ENCODE data around the gene MAPRE2.

Gene MAPRE2

DNA sequence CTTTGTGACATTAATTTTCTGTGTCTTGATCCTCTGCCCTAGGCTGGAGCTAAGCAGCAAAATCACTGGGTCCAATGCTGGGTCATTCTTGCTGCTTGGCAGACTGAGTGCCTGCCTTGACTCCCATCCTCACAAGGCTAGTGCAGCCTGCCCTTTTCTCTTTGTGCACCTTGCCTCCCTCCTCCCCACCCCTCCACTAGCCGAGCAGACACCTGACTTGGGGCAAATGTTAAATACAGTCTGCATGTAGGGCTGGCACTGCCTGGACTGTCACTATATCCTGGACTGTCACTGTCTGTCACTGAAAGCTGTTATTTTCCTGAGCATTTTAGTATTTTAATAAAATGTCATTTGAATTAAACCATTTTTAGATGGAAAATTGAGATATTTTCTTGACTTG, 33.4 kb downstream of the MAPRE2 start:
- no peak overlapping the region for H3K9ac ChIP-seq (ENCODE audit: low read length)
- TF ChIP-seq, protein P1, sequence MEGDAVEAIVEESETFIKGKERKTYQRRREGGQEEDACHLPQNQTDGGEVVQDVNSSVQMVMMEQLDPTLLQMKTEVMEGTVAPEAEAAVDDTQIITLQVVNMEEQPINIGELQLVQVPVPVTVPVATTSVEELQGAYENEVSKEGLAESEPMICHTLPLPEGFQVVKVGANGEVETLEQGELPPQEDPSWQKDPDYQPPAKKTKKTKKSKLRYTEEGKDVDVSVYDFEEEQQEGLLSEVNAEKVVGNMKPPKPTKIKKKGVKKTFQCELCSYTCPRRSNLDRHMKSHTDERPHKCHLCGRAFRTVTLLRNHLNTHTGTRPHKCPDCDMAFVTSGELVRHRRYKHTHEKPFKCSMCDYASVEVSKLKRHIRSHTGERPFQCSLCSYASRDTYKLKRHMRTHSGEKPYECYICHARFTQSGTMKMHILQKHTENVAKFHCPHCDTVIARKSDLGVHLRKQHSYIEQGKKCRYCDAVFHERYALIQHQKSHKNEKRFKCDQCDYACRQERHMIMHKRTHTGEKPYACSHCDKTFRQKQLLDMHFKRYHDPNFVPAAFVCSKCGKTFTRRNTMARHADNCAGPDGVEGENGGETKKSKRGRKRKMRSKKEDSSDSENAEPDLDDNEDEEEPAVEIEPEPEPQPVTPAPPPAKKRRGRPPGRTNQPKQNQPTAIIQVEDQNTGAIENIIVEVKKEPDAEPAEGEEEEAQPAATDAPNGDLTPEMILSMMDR (IDR thresholded peaks at IDR 0.05; ENCODE audit: low read length): no peak
- no peak for TF ChIP-seq EZH2 (IDR thresholded peaks at IDR 0.05; ENCODE audit: borderline replicate concordance, low read length)
- H3K27me3 ChIP-seq (ENCODE audit: insufficient read depth, low read length): no peaks in the 10 kb centered on the region
- H3K9me2 ChIP-seq (ENCODE audit: low read depth, low read length): no peaks in the 10 kb centered on the region
- H3K79me2 ChIP-seq (ENCODE audit: insufficient read depth, low read length): peaks cover 10% of the 10 kb centered on the region; the same call in 1 of the 2 replicates
- H3F3A ChIP-seq (ENCODE audit: insufficient read depth, low read length): no peaks in the 10 kb centered on the region
- peaks cover 79% of the 10 kb centered on the region for H3K36me3 ChIP-seq (ENCODE audit: insufficient read depth, low read length)
- peaks cover 11% of the 10 kb centered on the region for H3K4me1 ChIP-seq (ENCODE audit: insufficient read depth, low read length, severe bottlenecking)
- H3K4me3 ChIP-seq (ENCODE audit: low read depth, low read length, poor library complexity, severe bottlenecking): no peak overlapping the region
- no peaks in the 10 kb centered on the region for H4K20me1 ChIP-seq (ENCODE audit: insufficient read depth, low read length)
- no peak overlapping the region for H3K27ac ChIP-seq (ENCODE audit: low read depth, low read length, poor library complexity, severe bottlenecking)
- no peaks in the 10 kb centered on the region for H3K9me3 ChIP-seq (ENCODE audit: low read length)
- H3K4me2 ChIP-seq (ENCODE audit: low read length): no peak overlapping the region
- H2AFZ ChIP-seq (ENCODE audit: low read length): no peak overlapping the region

DNA sequence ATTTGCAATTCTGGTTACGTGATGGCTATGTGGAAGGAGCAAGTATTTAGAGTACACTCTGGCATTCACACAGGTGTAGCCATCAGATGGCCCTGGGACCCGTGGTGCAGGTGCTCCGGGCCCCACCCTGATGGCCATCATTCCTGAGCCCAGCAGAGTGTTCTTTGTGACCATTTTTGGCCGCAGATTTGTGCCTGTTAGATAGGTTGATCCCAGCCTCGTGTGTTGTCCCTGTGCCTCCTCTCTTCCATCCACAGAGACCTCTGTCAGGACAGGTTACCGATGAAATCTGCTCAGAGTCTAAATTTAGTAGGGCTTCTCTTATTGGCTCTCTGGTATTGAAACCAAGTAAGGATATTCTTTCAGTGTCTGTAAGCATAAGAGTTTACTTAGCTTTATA, 33.9 kb downstream of the MAPRE2 start:
- no peaks in the 10 kb centered on the region for H3F3A ChIP-seq (ENCODE audit: insufficient read depth, low read length)
- peaks cover 79% of the 10 kb centered on the region for H3K36me3 ChIP-seq (ENCODE audit: insufficient read depth, low read length)
- H3K27ac ChIP-seq (ENCODE audit: low read depth, low read length, poor library complexity, severe bottlenecking): no peak overlapping the region
- peaks cover 10% of the 10 kb centered on the region; the same call in 1 of the 2 replicates for H3K79me2 ChIP-seq (ENCODE audit: insufficient read depth, low read length)
- no peak overlapping the region for H3K4me3 ChIP-seq (ENCODE audit: low read depth, low read length, poor library complexity, severe bottlenecking)
- no peak overlapping the region for H2AFZ ChIP-seq (ENCODE audit: low read length)
- TF ChIP-seq, protein P1 (IDR thresholded peaks at IDR 0.05; ENCODE audit: low read length): no peak
- TF ChIP-seq EZH2 (IDR thresholded peaks at IDR 0.05; ENCODE audit: borderline replicate concordance, low read length): no peak
- no peak overlapping the region for H3K4me2 ChIP-seq (ENCODE audit: low read length)
- H3K9me2 ChIP-seq (ENCODE audit: low read depth, low read length): no peaks in the 10 kb centered on the region
- H4K20me1 ChIP-seq (ENCODE audit: insufficient read depth, low read length): no peaks in the 10 kb centered on the region
- H3K9me3 ChIP-seq (ENCODE audit: low read length): no peaks in the 10 kb centered on the region
- H3K9ac ChIP-seq (ENCODE audit: low read length): no peak overlapping the region
- no peaks in the 10 kb centered on the region for H3K27me3 ChIP-seq (ENCODE audit: insufficient read depth, low read length)
- H3K4me1 ChIP-seq (ENCODE audit: insufficient read depth, low read length, severe bottlenecking): peaks cover 11% of the 10 kb centered on the region

DNA sequence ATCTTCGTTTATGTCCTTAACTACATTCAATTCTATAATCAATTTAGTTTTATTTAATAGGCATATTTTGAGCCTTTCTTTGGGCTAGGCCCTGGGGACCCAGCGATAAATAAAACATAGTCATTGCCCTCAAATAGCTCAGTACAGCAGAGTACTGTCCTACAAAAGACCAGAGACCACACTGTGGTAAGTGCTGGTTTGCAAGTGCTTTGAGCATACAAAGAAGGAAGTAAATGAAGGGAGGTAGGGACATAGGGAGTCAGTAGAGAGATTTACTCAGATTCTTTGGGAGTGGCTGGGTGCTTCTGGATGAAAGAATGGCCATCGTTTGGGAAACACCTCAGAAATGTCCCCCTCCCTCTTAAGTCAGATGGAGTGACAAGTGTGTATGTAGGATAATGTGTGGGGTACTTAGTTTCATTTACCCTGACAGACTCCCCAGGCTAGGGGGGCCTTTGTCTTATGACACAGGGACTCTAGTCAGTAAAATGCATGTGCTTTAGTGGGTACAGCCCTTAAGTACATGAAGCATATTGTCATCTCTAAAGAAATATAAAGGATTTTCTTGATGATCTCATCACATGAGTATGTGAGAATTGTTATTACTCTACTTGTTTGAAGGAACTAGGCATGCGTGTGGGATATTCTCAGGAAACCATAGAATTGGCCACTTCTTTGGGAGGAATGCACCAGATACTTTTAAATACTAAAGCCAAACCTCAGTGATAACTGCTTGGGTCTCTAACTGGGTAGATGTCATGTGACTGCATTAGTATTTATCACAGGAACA, 35.1 kb downstream of the MAPRE2 start:
- no peaks in the 10 kb centered on the region for H3K9me2 ChIP-seq (ENCODE audit: low read depth, low read length)
- H3K4me2 ChIP-seq (ENCODE audit: low read length): no peak overlapping the region
- no peaks in the 10 kb centered on the region for H3F3A ChIP-seq (ENCODE audit: insufficient read depth, low read length)
- H3K27ac ChIP-seq (ENCODE audit: low read depth, low read length, poor library complexity, severe bottlenecking): no peak overlapping the region
- H3K4me1 ChIP-seq (ENCODE audit: insufficient read depth, low read length, severe bottlenecking): peaks cover 11% of the 10 kb centered on the region
- peaks cover 80% of the 10 kb centered on the region for H3K36me3 ChIP-seq (ENCODE audit: insufficient read depth, low read length)
- H2AFZ ChIP-seq (ENCODE audit: low read length): no peak overlapping the region
- H3K79me2 ChIP-seq (ENCODE audit: insufficient read depth, low read length): peaks cover 16% of the 10 kb centered on the region; the same call in 1 of the 2 replicates
- no peaks in the 10 kb centered on the region for H3K9me3 ChIP-seq (ENCODE audit: low read length)
- no peak overlapping the region for H3K9ac ChIP-seq (ENCODE audit: low read length)
- H4K20me1 ChIP-seq (ENCODE audit: insufficient read depth, low read length): no peaks in the 10 kb centered on the region
- no peak overlapping the region for H3K4me3 ChIP-seq (ENCODE audit: low read depth, low read length, poor library complexity, severe bottlenecking)
- TF ChIP-seq EZH2 (IDR thresholded peaks at IDR 0.05; ENCODE audit: borderline replicate concordance, low read length): no peak
- TF ChIP-seq, protein P1 (IDR thresholded peaks at IDR 0.05; ENCODE audit: low read length): no peak
- H3K27me3 ChIP-seq (ENCODE audit: insufficient read depth, low read length): no peaks in the 10 kb centered on the region

Measured in OCI-LY1 (cell line).